ENCODE results near the gene CYFIP2. TPM values are rescaled to one million over a fixed set of nuclear protein-coding genes. Genes with fewer than 3 reads are reported as not detected.

The CYFIP2 gene
- total and polyA plus RNA-seq, 10 of the 15 experiments (the other 5 are each of a cell fraction or from before 2014, with no cell fraction given): 43.4 to 173 (median 96.0) TPM

GRCh38 chr5:157371655-157372471 lies 105.9 kb downstream of the CYFIP2 start:
- TF ChIP-seq PAX5 (IDR thresholded peaks at IDR 0.05; ENCODE audit: borderline replicate concordance, low read depth, low read length): no peak
- TF ChIP-seq MYC (IDR thresholded peaks at IDR 0.05; ENCODE audit: insufficient read depth, insufficient read length, insufficient replicate concordance, low read length, severe bottlenecking): no peak
- no peak for TF ChIP-seq ZNF622 (IDR thresholded peaks at IDR 0.05)
- no peak for TF ChIP-seq E2F8 (IDR thresholded peaks at IDR 0.05; ENCODE audit: low read depth, partially characterized antibody)
- TF ChIP-seq ZNF687 (IDR thresholded peaks at IDR 0.05): no peak
- no peak for TF ChIP-seq RAD51 (IDR thresholded peaks at IDR 0.05)
- TF ChIP-seq ZNF24 (IDR thresholded peaks at IDR 0.05): no peak
- no peak for TF ChIP-seq RELB (IDR thresholded peaks at IDR 0.05; ENCODE audit: low read depth)
- no peak for TF ChIP-seq TCF7 (IDR thresholded peaks at IDR 0.05; ENCODE audit: borderline replicate concordance)
- Histone ChIP-seq H3K9me3 (replicated peaks; ENCODE audit: control insufficient read depth, insufficient read depth, low read length) (no peaks in the 10 kb centered on the region), H3K4me1 (ENCODE audit: control insufficient read depth, insufficient read depth, low read length) (no peaks in the 10 kb centered on the region), H3K27ac (ENCODE audit: control insufficient read depth, insufficient read depth) (no peak overlapping the region), H3K9ac (ENCODE audit: control insufficient read depth, insufficient read depth, low read length) (no peak overlapping the region), H3K36me3 (ENCODE audit: control insufficient read depth in 2 of 2, insufficient read depth in 2 of 2, low read length in 1 of 2) (peaks cover 15 to 20% of the 10 kb centered on the region in 2 experiments; a peak in 3 of 4 replicates), H2AFZ (ENCODE audit: control insufficient read depth, low read depth, low read length) (no peak overlapping the region), H3K4me2 (ENCODE audit: control insufficient read depth, insufficient read depth) (no peak overlapping the region), H3K79me2 (ENCODE audit: control insufficient read depth, insufficient read depth, low read length) (no peaks in the 10 kb centered on the region), H4K20me1 (ENCODE audit: control insufficient read depth, insufficient read depth) (no peaks in the 10 kb centered on the region), H3K4me3 (no peak overlapping the region), H3K27me3 (replicated peaks in 1 of 2; ENCODE audit: control insufficient read depth in 2 of 2, insufficient read depth in 2 of 2, low read length in 1 of 2) (no peaks in the 10 kb centered on the region)
- POLR2A ChIA-PET: no interaction called here
- RAD21 ChIA-PET (ENCODE audit: unreplicated experiment): no interaction called here
- 78% methylated on average over 5 of the region's 5 CpGs for WGBS (ENCODE audit: insufficient coverage, insufficient replicate concordance, low lambda C conversion rate, missing lambda C conversion rate)
- SMC1A ChIA-PET (ENCODE audit: uncharacterized antibody, unreplicated experiment): no interaction called here
- intact Hi-C loops (cut with micrococcal nuclease; ENCODE audit: unreplicated experiment): no loop called here
- CTCF ChIA-PET: interaction anchor here (0.7 to 1.2 kb wide), 3 partner anchors 15 to 1615 kb away, joined by 3 read pairs; no protein-coding TSS in a partner anchor
- ATAC-seq (no peak), FAIRE-seq (no peak), DNase-seq (ENCODE audit: low read depth, low spot score) (no peak)
- in situ Hi-C loops (cut with MboI): no loop called here
- no TSS peak for BruUV-seq (replicated peaks)
